Kidney capillary endothelial cell (primary cell): Measurements from ENCODE around the gene FGD5.
A peak's percentile ranks its signal among the peaks of the same experiment; 100 is the strongest.

Source experiments
- DNase-seq: peaks from one replicate; pipeline ENCODE4 v3.0.0-alpha.2; 2018; ENCODE audit warnings: low spot score

The FGD5 gene

DNA sequence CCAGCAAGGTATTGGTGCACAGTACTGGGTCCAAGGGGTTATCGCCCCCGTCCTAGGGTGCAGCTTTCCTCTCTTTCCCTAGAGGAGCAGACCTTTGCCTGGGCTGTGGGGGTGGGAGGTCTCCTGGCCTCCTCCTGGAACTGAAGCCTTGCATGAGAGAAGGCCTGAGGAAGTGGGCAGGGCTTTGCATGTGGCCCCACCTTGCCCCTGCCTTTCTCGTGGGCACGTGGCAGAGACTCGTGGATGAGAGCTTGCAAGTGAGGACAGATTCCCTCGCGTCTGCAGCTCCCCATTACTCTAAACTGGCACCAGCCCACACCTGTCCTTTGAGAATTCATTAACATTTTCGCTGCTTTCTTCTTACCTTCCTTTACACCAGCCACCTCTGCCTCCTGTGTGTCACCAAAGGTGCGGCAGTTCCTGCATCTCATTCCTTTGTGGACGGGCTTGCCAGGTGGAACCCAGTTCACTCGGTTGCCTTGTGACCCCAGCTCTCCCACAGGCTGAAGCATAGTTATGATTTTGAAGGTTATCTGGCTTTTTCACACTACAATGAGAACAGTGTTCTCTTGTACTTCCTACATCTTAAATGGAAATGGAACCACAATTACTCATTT is 87.7 kb downstream of the FGD5 start:
- no peak for DNase-seq

DNA sequence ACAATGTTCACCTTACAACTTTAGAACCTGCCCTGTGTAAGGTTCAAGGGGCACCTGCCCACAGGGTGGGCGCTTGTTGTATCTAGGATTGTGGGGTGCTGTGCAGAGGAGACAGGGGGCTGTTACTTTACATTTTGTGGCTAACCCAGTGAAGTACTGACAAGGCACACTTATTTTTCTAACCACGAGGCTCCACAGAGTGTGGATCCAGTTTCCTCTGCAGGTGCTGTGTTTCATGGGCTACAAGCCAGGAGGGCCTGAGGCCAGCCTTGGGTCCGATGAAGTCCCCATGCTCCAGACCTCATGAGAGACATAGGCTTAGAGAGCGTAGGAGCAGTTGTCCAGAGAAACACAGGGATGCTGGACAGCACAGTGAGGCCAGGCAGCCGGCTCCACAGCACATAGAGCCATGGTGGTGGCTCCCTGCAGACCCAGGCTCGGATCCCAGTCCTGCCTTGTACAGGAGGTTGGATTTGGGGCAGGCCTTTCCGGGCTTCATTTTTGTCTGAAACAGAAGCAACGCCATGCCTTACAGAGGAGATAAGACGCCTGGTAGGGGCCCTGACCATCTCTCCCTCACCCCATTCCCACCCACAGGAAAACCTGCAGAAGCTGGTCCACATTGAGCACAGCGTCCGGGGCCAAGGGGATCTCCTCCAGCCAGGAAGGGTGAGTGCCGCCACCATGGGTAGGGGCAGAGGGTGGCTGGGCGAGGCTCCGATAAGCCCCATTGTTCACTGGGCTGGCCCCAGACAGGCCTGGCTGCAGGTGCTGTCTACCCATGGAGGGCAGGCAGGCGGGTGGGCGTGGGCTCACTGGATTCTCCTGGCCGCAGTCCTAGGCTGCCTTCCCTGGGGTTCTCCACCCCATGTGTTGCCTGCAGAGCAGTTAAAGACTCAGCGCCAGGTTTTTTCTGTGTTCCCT is 88.5 kb downstream of the FGD5 start:
- no peak for DNase-seq

DNA sequence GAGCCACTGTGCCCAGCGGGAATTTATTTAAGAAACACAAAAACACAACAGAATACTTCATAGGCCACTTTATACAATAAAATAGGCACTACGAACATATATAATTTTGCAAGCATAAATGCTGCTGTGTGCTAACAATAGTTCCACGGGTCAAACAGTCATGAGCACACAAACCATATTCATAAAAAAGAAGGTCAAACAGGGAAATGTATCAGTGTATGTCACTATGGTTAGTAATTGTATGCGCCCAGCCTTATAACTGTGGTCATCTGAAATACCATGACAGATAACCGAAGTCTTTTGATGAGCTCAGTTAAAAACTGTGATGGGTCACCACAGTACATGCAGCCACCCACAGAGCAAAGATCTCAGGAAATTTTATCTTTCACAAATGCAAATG is 90.5 kb downstream of the FGD5 start:
- DNase-seq: no peak

DNA sequence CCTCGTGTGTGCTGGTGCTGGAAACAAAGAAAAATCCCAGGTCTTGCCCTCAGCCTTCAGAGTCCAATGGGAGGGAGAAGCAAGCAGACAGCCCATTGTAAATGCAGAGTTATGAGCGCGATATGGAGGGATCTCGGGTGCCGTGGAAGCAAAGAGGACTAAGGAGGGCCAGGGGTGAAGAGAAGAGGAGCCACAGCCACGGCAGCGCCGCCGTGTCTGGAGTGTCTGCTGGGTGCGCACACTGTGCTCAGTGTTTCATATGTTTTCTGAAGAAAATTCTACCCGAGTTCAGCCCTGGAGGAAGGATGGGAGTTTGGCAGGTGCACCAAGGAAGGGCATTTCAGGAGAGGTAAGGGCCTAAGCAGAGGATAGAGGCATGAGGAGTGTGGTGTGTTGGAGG is 92.9 kb downstream of the FGD5 start:
- no peak for DNase-seq

DNA sequence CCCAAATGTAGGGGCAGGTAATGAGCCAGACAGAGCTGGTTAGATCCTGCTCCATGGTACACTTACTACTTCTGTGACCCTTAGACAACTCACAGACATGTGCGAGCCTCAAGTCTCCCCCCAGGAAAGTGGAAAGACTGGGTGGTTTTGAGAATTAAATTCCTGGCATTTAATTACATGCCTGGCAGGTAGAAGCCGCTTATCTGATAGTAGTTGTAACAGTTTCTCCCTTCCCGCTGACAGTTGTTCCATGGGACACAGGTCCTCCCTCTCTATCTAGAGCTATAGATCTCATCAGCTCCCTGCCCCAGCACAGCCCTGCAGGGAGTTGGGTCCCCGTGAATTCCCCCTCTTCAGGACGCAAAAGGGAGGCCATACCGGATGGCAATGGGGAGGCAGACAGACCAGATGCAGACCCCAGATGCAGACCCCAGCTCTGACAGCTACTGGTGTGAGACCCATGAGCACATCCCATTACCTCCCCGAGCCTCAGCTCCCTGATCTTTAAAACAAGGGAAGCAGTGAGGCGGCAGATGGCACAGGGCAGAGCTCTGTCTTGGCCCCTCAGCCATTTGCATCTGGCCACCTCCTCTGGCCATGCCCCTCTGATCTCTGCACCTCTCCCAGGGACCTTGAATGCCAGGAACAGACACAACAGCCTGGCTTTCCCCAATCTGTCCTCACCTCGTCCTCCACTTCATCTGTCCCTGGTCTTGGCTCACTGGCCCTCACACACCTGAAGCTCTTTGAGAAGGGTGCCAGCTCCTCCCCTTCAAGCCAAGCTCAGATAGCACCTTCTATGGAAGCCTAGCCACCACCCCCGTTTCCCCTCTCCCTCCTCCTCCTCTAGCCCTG is 94.5 kb downstream of the FGD5 start:
- no peak for DNase-seq

DNA sequence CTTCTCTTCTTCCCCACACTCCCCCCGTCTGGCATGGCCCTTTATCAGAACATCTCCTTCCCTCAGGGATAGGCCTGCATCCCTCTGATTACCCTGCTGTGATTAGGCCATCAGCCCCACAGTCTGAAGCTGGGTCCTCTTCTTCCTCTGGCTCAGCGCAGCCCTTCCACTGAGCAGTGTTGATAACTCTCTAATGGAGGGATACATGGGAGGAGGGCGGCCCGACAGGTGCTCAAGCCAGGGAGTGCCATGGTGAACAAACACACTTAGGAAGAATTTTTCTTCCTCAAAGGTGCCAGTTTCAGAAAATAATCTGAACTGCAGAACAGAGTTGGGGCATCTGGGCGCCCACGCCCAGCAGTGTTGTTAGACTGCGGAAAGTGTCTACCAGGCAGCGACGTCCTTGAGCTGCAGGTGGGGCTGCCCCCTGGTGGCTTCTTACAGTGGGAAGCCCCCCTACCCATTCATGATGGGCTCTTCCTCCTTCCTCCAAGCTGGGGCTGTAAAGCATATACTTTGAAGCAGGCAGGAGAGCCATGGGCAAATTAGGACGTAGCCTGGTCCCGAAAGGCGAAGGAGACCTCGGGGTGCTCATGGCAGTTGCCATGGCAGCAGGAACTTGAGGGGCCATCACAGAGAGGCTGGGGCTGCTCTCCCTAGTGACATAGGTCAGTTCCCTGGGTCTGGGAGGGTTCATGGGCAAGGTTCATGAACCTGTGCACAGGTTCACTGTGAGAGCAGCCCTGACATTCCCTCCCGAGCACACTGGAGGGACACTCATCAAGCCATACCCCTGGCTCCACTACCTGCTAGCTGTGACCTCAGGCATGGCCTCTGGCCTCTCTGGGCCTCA is 95.4 kb downstream of the FGD5 start:
- no peak for DNase-seq

DNA sequence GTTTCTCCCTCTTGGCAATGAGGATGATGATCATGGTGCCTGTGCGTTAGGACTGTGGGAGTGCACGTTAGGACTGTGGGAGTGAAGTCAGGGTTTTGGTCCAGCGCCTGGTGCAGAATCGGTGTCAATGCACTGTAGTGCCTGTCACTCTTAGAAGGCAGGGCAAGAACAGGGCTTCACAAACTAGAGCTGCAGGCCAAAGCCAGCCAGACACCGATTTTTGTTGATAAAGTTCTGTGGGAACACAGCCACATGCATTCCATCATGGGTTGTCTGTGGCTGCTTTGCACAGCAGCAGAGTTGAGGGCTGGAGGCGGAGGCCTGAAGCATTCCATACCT is 96.0 kb downstream of the FGD5 start:
- DNase-seq: no peak

DNA sequence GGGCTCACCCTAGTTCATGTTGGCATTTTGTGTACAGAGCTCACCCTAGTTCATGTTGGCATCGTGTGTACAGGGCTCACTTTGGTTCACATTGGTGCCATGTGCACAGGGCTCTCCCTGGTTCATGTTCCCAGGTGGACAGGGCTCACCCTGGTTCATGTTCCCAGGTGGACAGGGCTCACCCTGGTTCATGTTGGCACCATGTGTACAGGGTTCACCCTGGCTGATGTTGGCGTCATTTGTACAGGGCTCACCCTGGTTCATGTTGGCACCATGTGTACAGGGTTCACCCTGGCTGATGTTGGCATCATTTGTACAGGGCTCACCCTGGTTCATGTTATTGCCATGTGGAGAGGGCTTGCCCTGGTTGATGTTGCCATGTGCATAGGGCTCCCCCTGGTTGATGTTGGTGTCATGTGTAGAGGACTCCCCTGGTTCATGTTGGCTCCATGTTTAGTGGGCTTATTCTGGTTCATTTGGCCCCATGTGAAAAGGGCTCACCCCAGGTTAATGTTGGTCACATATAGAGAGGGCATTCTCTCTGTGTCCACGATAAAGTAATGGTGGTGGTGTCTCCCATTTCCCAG is 97.0 kb downstream of the FGD5 start:
- no peak for DNase-seq

DNA sequence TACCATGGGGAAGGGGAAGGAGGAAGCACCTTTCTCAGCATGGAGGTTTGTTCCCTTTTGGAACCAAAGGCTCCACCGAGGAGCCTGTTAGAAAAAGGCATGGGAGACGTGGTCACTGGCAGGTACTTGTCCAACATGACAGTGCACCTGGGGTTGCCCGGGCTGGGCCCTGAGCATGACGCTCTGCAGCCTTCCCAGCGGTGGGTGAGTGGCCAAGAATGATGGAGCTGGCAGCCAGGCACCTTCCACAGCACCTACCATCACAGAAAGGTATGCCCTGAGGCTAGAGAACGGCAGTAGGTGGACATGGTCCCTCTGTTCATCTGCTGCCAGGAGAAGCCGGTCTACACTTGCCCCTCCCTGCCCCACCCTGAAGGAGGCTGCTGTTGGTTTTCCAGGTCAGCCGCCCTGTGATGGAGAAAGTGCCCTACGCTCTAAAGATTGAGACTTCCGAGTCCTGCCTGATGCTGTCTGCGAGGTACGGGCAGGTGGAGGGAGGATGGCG is 99.6 kb downstream of the FGD5 start:
- DNase-seq: no peak

DNA sequence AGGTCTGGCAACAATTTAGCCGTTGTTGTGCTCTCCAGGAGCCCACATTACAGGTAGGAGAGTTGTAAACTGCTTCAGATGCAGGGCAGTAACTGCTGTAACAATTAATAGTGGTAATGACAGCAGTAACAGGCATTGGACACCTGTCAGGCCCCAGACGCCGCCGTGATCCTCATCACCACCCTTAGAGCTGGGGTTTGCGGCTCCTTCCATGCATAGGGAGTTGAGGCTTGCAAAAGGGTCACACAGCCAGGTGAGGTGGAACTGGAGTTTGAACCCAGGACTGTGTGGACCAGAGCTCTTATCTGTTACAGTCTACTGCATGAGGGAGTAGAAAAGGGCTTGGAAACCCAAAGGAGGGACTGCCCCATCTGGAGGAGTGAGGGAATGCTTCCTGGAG is 101.8 kb downstream of the FGD5 start:
- no peak for DNase-seq

DNA sequence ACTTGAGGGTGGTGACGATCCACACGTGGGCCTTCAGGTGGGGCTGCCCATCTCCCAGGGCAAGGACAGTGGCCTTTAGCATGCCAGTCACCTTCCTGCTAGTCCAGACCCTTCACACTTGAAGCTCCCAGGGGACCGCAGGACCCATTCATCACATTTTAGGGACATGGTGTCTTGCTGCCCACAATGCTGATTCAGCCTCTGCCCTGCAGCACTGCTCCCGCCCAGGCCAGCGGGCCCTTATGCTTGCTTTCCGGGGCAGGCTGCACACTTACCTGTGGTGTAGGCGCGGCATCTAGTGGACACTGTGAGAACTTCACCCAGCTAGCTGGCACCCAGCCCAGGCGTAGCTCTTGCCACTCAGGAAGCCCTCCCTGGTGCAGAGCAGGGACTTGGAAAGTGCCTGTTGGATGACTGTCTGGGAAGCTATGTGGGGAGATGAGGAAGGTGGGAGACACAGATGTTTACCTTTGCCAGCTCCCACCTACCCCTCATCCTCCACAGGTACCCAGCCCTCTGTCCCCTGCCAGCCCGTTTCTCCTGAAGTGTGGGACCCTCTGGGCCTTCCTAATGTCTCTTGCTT is 102.4 kb downstream of the FGD5 start:
- peak; percentile 90 for DNase-seq

DNA sequence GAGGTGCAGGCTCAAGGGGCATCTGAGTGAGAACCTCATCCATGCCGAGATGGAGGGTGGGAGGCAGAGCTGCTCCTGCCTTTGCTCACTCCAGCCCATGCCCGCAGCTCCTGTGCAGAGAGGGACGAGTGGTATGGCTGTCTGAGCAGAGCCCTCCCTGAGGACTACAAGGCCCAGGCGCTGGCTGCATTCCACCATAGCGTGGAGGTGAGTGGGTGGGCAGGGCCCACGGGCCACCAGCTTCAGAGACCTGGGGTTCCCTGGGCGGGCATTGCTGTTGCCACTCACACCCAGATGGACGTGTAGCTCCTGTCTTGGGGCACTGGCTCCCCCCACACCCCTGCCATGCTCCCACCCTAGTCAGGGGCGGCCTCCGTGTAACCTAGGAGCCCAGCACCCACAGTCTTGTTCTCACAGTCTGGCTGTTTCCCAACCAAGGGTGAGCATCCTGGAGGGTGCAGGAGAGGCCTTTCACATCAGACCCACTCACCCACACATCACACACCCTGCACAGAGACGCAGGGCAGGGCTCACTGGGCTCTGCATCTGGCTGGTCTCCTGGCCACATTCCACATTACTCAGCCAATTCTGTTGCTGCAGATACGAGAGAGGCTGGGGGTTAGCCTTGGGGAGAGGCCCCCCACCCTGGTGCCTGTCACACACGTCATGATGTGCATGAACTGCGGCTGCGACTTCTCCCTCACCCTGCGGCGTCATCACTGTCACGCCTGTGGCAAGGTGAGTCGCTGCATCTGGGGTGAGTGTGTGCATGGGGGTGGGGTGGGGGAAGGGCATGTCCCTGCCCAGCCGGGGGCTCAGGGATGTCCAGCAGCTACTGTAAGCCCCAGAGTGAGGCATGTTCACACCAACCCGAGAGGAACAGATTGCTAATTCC is 103.3 kb downstream of the FGD5 start:
- DNase-seq: no peak

DNA sequence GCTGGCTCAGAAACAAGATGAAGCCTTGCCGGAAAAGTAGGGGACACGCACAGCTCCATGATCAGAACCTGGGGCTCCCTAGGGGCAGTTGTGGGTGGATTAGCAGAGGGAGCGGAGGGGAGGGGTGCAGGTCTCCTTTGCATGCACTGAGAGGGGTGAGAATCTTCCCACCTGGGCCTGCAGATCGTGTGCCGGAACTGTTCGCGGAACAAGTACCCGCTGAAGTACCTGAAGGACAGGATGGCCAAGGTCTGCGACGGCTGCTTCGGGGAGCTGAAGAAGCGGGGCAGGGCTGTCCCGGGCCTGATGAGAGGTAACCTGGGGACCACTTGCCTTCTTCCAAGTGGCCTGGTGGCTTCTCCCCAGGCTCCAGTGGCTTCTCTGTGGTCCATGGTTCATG is 104.1 kb downstream of the FGD5 start:
- no peak for DNase-seq

DNA sequence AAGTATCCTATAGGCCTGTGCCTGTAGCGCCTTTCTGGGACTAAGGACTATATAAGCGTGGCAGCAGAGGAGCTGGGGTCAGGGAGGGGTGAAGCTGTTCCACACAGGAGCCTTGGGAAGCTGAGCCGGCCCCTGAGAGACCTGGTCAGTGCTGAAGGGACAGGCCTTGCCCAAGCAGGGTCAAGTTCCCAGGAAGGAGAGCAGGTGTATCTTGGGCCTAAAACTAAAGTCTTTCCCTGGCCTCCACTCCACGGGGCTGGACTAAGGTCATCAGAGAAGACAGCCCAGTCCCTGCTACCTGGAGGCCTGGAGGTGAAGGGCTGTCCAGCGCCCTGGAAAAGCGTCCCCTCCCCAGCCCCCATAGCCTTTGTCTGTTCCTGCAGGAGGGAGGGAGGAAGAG is 104.7 kb downstream of the FGD5 start:
- DNase-seq: no peak

DNA sequence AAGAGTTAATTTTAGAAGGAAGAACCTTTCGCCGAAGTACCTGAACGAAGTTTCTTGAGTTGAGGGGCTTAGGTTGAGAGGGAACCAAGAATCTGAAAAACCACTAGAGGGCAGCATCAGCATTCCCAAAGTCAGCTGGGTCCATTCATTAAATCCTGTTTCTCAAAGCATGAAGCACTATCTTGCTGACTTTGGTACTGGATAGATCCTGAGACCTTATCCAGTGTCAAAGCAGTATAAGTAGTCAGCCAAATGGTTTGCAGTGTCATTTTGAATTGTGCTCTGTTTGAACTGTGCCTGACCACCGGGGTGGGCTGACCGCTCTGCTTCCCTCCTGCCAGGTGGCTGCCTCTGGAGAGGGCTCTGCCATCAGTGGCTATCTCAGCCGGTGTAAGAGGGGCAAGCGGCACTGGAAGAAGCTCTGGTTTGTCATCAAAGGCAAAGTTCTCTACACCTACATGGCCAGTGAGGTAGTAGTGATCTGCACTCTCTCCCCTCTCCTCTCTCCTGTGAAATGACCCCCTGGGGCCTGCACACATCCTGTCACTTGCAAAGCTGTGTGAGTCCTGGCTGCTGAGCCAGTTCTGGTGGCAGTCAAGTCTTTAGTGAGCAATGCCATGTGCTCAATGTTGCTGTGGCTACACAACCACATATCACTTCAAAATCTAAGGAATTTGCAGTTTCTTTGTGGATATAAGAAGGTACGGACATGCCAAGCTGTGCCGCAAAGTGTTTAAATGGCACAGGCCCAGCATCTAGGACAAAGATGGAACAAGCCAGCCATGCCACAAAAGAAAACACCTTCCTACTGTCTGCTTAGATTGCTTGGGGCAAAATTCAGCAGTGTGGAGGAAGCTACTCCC is 107.2 kb downstream of the FGD5 start:
- peak; percentile 57 for DNase-seq

DNA sequence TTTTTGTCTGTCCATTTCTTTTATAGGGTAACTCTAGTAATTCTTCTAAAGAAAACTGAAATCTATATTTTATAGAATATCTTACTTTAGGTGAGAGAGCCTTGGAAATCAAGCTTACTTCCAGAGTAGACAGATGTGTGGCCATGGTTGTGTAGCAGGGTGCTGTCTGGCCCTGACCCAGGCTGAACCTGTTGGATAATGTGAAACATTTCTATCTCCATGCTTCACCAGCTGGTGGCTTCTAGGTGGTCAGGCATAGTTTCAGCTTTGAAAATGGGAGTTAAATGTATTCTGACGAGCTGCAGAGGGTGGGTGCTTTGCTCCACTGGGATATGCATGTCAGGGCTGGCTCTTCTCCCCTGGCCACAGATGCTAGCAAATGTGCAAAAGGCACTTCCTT is 107.8 kb downstream of the FGD5 start:
- no peak for DNase-seq

DNA sequence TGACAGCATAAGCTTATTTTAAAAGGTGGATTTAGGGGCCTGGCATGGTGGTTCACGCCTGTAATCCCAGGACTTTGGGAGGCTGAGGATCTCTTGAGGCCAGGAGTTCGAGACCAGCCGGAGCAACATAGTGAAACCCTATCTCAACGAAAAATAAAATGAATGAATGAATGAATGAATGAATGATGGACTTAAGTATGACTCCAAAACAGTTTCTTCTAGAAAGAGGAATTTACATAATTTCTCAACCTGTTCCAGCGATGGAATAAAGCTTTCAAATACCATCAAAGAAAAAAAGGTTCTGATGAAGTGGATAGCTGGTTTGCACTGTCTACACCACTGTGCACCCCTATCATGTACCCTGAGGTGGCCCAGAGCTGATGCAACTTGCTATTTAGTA is 108.5 kb downstream of the FGD5 start:
- DNase-seq: no peak

DNA sequence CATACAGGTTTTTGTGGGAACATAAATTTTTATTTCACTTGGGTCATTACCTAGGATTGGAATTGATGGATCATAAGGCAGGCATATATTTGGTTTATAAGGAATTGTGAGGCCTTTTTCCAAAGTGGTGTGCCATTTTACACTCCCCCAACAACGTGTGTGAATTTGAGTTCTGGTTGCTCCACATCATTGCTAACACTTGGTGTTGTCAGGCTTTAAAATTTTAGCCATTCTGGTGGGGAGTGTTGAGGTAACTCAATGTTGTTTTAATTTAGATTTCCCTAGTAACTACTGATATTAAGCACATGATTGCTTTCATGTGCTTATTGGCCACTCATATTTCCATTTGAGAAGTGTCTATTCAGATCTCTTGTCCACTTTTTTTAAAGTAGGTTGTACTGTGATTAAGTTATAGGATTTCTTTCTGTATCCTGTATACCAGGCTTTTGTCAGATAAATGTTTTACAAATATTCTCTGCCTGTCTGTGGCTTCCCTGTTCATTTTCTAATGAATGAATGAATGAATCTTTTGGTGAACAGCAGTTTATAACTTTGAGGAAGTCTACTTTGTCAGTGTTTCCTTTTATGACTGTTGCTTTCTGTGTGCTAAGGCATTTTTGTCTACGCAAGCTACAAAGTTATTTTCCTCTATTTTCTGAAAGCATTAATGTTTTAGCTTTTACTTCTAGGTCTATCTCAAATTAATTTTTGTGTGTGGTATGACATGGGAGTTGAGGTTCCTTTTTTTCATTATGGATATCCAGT is 110.7 kb downstream of the FGD5 start:
- DNase-seq: no peak
